AG09309 (cell line): ENCODE results near the gene RHBDL1.
A peak's percentile ranks its signal among the peaks of the same experiment; 100 is the strongest.

Experiments
- DNase-seq: peaks from one replicate; pipeline ENCODE4 v3.0.0-alpha.2; 2010; ENCODE audit warnings: low read depth
- H3K4me3 ChIP-seq: 2 replicates; pipeline ENCODE4 v1.5.1; 2011; ENCODE audit warnings: mild to moderate bottlenecking, low read depth, low read length, moderate library complexity; ENCODE audit not compliant: control insufficient read depth
- TF ChIP-seq, protein P1 (sequence below): IDR thresholded peaks from 2 replicates; pipeline ENCODE4 v1.5.1; 2011; ENCODE audit warnings: mild to moderate bottlenecking, low read depth, low read length, inconsistent platforms; ENCODE audit not compliant: insufficient read depth, control insufficient read depth; ENCODE audit errors: missing control alignments

The RHBDL1 gene

DNA sequence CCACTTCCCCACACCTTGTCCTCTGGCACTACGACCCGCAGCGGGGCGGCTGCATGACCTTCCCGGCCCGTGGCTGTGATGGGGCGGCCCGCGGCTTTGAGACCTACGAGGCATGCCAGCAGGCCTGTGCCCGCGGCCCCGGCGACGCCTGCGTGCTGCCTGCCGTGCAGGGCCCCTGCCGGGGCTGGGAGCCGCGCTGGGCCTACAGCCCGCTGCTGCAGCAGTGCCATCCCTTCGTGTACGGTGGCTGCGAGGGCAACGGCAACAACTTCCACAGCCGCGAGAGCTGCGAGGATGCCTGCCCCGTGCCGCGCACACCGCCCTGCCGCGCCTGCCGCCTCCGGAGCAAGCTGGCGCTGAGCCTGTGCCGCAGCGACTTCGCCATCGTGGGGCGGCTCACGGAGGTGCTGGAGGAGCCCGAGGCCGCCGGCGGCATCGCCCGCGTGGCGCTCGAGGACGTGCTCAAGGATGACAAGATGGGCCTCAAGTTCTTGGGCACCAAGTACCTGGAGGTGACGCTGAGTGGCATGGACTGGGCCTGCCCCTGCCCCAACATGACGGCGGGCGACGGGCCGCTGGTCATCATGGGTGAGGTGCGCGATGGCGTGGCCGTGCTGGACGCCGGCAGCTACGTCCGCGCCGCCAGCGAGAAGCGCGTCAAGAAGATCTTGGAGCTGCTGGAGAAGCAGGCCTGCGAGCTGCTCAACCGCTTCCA is 42.0 kb upstream of the RHBDL1 start:
- DNase-seq = no peak
- H3K4me3 ChIP-seq = no peak overlapping the region
- TF ChIP-seq, protein P1, sequence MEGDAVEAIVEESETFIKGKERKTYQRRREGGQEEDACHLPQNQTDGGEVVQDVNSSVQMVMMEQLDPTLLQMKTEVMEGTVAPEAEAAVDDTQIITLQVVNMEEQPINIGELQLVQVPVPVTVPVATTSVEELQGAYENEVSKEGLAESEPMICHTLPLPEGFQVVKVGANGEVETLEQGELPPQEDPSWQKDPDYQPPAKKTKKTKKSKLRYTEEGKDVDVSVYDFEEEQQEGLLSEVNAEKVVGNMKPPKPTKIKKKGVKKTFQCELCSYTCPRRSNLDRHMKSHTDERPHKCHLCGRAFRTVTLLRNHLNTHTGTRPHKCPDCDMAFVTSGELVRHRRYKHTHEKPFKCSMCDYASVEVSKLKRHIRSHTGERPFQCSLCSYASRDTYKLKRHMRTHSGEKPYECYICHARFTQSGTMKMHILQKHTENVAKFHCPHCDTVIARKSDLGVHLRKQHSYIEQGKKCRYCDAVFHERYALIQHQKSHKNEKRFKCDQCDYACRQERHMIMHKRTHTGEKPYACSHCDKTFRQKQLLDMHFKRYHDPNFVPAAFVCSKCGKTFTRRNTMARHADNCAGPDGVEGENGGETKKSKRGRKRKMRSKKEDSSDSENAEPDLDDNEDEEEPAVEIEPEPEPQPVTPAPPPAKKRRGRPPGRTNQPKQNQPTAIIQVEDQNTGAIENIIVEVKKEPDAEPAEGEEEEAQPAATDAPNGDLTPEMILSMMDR = no peak

DNA sequence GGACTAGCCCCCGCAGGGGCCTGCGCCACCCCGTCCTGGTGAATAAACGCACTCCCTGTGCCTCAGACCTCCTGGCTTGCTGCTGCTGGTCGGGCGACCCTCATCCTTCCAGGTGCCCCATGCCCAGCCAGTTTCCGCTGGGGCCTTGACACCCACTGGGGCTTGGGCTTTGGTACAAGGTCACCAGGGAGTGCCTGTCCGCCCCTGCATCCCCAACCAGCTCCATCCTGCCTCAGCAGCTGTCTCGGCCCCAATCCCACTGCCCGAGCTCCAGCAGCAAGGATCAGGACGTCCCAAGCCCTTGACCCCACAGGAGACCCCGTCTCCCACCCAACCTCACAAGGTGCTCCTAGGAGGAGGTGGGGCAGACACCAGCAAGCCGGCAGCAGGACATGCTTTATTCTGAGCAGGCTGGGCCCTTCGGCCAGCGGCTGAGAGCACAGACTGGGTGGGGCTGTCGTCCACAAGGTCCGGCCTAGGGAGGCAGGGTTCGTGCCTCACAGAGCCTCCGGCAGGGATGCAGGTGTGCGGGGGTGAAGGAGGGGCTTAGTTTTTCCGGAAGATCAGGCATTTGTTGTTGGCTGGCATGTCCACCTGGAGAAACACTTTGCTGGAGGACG is 41.3 kb upstream of the RHBDL1 start:
- DNase-seq = no peak
- TF ChIP-seq, protein P1 = no peak

DNA sequence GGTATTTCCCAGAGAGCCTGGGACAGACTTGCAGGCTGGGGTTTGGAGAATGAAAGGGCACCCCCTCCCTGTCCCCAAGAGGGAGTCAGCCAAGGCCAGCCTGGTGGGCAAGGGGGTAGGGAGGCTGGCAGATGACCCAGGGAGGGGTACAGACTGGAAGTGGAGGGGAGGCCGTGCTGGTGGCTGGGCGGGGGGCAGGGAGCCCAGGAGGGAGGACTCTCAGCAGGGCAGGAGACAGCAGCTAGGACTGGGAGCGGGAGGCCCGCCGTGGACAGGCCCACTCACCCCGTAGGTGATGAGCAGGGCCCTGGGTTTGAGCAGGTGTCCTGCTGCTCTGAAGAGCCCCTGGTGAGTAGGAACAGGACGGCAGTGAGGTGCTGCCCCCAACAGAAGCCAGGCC is 40.5 kb upstream of the RHBDL1 start:
- peak overlapping the region; percentile 78 for H3K4me3 ChIP-seq
- no peak for DNase-seq
- TF ChIP-seq, protein P1 = no peak

More for the DNA sequence above, 41.3 kb upstream of the RHBDL1 start:
- no peak overlapping the region for H3K4me3 ChIP-seq

DNA sequence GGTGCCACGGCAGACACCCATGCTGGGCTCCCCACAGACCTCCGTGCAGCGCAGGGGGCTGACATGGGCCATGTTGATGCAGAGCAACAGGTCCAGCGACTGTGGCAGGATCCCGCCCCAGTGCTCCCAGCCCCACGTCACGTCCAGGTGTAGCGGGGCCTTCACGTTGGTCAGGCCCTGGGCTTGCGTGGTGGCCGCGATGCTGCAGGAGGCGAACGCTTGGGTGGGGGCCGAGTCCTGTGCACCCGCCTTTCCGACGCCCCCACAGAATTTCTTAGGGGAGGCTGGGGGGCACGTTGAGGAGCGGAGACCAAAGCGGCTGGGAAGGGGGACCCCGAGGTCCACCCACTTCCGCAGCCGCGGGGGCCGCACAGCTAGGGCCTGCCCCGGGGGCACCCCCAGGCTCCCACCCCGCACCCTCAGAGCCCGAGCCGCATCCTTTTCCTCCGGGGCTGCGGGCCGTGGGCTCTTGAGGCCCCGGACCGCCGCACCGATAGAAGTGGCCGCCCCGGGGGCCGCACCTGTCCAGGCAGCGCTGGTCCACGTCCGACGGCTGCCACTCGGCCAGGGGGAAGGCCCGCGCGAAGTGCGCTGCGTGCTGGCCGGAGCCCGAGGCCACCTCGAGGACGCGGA is 39.8 kb upstream of the RHBDL1 start:
- TF ChIP-seq, protein P1 = no peak
- DNase-seq = no peak

DNA sequence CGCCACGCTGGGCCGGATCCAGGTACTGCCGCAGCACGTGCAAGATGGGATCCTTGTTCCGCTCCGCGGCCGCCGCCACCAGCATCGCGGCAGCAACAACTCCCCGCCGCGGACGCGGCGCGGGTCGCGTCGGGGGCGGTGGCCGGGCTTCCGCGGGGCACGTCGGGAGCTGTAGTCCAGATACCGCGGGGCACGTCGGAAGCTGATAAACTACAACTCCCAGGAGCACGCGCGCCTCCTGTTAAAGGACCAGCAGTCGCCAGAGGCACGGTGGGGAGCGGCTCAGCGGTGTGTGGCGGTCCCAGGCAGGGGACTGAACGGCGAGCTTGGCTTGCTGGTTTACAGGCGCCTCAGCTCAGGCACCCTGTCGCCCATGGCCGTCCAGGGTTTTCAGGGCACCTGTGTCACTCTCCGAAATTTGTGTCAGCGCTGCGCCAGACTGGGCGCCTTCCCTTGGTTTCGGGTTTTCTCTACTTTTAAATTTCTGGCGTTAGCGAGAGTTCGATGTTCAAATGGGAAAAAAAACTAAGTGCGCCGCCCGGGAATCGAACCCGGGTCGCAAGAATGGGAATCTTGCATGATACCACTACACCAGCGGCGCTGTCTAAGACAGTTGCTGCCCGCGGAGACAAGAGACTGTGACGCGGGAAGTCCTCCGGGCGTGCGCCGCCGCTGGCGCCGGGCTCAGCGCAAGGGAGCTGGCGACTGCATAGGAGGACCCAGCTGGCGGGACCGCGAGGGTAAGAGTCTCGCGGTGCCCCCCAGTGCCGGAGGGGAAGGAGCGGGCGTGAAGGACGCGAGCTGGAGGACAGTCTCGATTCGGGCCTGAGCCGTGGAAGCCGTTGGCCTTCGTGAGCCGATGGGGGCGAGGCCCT is 39.0 kb upstream of the RHBDL1 start, which contains the start of gene METTL26:
Gene METTL26 (minus strand): TSS at position 100 of the 875 bp plus-strand sequence. CDS start 15 bp downstream, at position 85.
- TF ChIP-seq, protein P1 = no peak
- peak within 1 kb of the TSS; percentile 78 for H3K4me3 ChIP-seq
- peak; percentile 75 for DNase-seq

More for the DNA sequence above, 39.8 kb upstream of the RHBDL1 start:
- H3K4me3 ChIP-seq = peak overlapping the region; percentile 78
